ENCODE data around the gene SLC35F5.
A peak's percentile ranks its signal among the peaks of the same experiment; 100 is the strongest.
"Not testable (repeated sequence)": the region's sequence is repeated elsewhere in the genome, so short reads cannot be mapped to it uniquely, and the experiment has no call there.

The SLC35F5 gene

DNA sequence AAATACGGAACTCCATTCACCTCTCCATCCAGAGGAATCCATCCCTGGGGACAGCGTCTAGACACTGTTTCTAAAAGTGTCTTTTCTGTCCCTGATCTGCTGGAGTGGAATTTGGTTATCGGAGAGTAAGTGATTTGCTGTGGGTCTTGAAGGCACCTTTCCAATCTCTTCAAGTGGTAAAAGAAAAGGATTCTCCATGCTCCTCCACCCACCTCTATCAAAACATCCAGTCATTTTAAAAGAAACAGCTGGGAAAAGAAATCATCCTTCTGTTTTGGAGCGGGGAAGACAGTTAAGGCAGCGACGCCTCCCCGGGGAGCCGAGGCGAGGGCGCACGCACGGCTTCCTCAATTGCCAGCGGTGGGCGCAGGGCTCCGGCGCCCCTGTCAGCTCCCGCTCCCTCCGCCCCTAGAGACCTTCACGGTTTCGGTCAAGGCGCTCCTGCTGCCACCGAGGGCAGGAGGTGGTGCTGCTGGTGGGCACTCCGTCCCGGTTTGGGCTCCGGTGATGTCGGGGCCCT is 547 bp downstream of the SLC35F5 start:
- DNase-seq, result peak; percentile 64

DNA sequence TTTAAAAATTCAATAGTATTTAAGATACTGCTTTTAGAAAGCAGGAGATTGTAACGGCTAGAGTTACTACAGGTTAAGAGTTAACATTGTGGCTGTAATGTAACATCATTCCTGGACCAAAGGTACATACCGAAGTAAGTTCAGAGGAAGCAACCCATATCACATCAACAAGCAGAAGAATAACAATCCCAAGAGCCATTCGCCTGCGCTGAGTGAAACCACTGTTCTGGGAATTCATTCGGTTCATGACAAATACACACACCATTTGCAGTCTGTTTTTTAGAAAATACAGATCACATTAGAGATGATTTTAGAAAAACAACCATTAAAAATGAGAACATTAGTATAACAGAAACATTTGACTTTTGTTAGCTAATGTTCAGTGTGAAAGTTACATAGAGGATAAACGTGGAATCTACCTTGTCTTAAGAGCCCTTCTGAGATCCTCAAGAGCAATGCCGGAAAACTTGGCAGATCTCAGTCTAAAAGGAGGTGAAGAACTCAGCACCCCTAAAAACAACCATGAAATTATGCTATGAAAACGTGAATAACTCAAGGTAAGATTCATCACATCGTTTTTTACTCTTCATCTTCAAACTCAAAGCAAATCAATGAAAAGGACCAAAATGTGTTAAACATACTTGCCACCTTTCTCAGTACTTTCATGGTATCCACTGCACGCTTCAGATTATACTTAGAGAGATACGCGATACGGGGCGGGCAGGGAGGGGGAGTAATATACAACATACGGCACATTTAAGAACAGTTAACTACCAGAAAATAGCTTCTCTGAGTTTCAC is 1.2 kb downstream of the SLC35F5 start:
- peak; percentile 8 for DNase-seq

DNA sequence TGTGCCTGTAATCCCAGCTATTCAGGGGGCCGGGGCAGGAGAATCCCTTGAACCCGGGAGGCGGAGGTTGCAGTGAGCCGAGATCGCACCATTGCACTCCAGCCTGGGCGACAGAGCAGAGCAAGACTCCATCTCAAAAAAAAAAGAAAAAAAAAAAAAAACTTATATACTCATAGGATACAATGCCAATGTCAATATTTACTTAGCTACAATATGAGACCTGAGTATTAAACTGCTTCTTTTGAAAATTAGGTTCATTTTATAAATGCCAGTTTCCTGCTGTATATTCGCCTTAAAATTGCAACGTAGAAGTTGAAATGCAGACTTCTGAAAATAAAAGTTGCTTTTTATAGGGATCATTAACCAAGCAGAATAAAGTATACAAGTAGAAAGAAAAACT is 2.3 kb downstream of the SLC35F5 start:
- DNase-seq, result no peak

DNA sequence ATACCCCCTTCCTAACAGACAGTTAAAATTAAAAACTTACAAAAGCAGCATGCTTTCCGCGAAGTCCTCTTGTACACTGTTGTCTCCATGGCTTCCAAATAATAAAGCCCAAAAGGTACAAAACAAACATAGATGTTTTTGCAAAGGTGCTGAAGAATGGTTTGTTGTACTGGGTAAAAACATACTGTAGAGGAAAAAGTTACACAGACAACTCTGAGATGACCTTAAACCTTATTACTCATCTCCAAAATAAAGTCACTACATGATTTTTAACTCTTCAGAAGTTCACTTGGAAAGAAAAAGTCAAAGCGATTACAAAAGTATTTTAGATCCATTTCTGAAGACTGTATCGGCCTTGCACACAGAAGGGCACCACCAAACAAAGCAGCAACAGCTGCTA is 6.1 kb downstream of the SLC35F5 start:
- no peak for DNase-seq

DNA sequence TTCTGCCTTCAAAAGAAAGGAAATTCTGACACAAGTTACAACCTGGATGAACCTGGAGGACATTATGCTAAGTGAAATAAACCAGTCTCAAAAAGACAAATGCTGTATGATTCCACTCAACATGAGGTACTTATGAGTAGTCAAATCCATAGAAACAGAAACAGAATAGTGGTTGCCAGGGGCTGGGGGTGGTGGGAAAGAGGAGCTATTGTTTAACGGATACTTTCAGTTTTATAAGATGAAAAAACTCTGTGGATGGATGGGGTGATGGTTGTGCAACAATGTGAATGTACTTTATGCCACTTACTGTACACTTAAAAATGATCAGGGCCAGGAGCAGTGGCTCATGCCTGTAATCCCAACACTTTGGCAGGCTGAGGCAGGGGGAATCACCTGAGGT is 15.4 kb downstream of the SLC35F5 start:
- no peak for DNase-seq

DNA sequence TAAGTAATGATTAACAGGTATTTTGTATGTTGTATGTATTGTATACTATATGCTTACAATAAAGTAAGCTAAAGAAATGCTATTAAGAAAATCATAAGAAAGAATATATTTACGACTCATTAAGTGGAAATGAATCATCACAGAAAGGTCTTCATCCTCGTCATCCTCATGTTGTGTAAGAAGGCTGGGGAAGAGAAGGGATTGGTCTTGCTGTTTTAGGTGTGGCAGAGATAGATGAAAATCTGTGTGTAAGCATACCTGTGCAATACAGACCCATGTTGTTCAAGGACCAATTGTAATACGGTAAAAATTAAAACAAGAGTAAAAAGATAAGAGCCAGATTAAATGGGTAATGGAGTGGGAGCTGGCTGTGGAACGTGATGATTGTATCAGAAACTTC is 16.6 kb downstream of the SLC35F5 start:
- DNase-seq, result no peak

DNA sequence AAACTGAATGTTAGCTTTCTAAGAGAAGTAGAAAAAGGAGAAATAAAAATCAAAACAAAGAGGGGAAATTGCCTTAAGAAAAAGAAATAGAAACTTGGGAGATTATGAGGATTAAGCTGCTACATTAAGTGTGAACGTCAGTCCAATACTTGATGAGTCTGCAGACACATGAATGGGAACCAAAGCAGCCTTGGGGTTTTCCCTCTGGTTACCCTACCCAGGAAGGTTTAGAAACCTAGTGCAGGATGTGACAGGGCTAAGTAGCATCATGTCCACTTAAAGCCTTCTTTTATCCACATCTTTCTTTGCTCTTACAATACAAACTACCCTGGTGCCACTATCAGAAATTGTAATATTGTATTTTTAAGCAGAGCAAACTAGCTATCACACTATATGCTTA is 22.3 kb downstream of the SLC35F5 start:
- DNase-seq, result no peak

DNA sequence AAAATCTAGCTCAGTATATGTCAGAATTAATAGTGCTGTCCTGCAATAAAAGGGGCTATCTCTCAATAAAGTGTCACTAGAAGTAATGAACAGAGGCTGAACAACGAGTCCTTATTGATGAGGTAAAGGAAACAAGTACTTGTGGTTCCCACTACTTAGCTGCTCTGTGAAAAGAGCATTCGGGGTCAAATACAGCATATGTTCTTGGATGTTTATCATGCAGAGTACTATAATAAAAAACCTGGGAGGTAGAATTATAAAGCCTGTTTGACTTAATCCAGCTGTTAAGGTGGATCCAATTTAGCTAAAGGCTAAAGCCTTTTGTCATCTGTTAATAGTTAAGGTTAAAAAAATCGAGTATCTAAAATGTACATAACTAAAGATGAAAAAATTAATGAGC is 32.4 kb downstream of the SLC35F5 start:
- no peak for DNase-seq

DNA sequence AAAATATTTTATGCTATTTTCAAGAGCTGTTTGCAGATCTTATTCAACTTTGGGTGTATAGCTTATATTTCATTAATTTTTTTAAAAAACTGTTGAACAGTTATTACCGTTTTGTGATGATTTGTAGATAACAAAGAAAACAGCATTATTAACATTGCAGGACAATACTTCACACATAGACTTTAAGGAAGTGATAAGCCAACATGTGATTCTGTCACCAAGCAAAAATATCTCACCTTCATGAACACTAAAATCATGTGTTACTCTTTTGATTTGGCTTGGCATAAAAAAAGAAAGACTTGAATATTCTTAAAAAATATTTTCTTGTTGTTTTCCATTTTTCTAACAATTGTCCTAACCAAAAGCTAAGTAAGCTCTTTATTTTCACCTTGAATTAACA is 33.0 kb downstream of the SLC35F5 start:
- DNase-seq, result no peak

DNA sequence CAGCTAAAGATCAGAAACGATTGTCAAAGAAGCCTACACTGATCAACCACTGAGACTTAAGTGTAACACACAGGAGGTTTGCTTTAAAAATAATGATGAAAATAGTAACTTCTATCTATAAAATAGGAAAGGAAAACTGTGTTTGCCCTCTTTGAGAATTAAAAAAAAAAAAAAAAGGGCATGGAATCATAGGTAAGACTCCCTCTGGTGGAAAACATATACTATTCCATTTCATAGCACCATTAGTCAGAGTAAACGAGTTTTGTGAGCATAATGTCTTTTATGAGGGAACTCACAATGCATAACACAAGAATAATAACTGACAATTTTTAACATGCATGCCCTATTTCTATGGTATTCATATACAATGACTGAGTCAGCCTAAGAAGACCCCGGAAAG is 36.3 kb downstream of the SLC35F5 start:
- no peak for DNase-seq

DNA sequence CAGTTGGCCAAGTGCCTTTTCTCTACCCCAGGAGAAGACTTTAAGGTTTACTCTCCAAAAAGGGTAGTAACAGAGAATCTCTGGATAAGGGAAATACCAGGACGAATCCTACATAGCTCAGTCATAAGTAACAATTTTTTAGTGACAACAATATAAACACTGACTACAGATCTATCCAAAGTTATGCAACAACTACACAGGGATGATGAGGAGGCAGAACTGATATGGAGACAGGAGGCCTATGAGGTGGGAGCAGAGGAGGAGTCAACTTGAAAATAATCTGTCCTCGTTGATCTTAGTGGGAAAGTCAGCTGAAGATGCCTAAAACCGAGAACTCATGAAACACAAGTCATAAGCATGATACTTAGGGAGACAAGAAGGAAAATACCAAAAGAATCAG is 40.2 kb downstream of the SLC35F5 start:
- DNase-seq, result no peak

DNA sequence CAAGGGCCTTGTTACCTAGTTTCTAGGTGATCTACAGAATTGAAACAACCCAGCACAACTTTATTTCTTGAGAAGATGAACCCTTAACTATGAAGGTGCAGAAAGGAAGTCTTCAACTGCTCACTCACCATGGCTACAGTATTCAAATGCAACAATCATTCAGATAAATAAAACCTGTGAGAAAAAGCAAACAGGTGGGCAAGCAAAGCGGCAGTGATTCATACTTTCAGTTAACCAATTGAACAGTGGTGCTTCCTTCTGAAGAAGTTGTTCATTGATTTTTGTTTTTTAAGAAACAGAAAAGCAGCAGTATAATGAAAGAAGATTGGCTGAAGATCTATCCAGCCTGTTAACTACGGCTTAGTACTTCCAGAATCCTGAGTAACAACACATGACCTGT is 43.5 kb downstream of the SLC35F5 start:
- no peak for DNase-seq

DNA sequence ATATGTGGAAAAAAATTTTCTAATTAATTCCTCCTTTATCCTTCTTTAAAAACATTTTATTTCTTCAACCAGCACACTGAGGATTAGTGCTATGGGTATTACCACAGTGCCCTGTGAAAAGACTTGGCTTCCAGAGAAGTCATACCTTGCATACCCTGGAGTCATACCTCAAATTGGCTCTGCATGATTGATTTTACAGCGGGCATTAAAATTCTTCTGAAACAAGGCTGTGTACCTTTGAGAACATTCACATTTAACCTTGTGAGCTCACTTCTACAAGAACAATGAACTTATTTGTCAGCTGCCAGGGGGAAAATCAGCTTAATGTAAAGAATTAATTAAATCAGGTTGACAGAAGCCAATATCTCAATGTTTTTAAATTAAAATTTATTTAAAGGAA is 44.6 kb downstream of the SLC35F5 start:
- DNase-seq, result no peak

DNA sequence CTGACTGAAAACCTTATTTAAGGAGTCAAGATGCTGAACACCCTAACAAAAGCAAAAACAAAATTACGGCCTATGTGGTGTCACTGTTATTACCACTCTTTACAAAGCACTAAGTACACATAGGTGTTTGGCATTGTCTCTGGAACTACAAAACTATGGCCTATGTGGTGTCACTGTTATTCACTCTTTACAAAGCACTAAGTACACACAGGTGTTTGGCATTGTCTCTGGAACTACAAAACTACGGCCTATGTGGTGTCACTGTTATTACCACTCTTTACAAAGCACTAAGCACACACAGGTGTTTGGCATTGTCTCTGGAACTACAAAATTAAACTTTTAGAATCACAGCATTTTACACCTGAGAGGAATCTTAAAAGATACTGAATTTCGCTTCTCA is 47.4 kb downstream of the SLC35F5 start:
- no peak for DNase-seq

DNA sequence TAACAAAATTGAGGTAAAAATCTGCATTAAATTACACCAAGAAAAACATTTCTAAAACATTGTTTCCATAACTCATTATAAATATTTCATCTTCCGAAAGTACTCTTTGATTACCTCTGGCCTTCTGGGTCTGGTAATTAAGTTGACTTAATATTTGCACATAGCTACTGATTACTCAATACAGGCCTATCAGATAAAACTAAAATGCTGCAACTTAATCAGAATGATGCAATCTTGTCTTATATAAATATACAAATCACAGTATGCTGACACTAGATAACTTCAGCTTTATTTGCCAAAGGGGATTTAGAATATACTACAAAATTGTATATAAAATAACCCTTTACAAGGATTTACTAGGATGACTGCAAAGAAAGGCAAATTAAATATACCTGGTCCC is 49.3 kb downstream of the SLC35F5 start:
- no peak for DNase-seq

DNA sequence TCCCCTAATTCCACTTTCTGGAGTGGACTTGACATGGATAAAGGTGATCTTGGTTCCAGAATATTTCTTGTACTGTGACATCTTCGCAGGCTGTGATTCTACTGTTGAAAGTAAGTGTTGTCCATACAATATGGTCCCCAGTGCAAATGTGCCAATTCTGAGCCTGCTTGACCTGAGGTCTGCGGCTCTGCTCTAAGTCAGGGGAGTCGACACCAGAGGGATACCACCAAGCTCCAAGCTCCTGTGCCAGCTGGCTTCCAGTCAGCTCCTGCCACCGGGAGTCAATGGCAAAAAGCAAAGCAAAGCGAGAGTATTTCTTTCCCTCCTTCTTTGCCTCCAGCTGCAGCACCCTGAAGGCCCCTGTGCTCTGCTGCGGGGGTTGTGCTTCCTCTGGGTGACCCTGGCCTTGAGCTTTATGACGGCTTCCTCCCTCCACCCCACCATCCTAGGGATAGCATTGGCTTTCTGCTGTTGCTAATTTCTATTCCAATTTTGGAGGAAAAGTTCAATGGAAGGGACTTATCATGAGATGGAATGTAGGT is 50.4 kb downstream of the SLC35F5 start:
- DNase-seq, result no peak

DNA sequence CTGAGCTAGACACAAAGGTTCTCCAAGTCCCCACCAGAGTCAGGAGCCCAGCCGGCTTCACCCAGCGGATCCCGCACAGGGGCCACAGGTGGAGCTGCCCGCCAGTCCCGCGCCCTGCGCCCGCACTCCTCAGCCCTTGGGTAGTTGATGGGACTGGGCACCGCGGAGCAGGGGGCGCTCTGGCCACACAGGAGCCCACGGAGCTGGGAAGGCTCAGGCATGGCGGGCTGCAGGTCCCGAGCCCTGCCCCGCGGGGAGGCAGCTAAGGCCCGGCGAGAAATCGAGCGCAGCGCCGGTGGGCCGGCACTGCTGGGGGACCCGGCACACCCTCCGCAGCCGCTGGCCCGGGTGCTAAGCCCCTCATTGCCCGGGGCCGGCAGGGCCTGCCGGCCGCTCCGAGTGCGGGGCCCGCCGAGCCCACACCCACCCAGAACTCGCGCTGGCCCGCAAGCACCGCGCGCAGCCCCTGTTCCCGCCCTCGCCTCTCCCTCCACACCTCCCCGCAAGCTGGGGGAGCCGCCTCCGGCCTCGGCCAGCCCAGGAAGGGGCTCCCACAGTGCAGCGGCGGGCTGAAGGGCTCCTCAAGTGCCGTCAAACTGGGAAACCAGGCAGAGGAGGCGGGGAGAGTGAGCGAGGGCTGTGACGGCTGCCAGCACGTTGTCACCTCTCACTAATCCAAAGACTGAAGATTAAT is 52.0 kb downstream of the SLC35F5 start:
- not testable (repeated sequence) for DNase-seq

DNA sequence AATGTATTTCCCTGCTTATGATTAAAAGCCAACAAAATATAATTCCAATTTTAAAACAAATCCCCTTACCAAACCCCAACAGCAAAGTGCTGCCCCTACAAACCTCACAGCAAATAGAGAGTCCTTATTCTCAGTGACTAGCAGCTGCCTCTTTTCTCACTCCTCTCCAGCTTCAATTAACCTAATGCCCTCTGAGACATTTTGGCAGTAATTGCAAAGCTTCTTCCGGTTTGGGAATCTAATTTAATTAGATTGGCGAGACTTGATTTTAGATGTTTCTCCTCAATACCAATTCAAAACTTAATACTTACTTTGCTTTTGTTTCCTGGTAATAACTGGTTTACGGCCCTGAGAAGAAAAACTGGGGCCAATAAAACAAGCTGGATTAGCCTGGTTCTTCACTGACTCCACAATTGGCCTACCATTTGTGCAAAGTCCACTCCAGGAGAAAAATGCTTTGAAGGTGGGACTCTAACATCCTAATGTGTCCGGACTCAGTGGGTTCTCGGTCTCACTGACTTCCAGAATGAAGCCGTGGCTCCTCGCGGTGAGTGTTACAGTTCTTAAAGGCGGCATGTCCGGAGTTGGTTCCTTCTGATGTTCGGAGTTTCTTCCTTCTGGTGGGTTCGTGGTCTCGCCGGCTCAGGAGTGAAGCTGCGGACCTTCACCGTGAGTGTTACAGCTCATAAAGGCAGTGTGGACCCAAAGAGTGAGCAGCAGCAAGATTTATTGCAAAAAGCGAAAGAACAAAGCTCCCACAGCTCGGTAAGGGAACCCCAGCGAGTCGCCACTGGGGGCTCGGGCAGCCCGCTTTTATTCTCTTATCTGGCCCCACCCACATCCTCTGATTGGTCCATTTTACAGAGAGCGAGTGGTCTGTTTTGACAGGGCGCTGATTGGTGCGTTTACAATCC is 52.8 kb downstream of the SLC35F5 start:
- DNase-seq, result no peak

DNA sequence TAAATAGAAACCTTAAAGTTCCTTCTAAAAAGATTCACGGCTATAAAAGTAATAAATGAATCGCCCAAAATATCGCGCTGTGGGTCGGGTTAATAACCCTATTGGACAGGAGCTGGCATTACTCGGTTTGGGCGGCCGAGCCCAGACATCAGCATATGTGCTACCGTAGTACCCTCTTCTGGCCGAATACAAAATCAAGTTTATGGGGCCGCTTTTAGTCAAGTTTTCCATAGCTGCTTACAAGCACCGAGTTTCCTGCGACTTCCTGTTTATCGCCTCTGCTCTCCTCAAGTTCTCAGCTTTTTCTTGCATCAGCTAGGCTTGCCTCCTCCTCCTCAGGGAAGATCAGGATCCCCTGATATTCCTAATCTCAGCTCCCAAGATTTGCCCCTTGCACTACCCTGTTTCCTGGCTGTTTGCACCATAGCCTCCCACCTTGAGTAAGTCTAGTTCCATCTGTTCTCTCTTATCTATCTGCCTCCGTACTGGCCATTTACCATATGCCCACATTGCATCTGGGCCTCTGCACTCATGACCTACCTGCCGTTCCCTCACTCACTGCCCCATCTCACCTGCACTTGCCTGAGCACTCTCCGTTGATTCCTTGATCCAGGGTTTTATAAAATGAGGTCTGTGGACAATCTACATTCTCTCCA is 56.1 kb downstream of the SLC35F5 start:
- DNase-seq, result peak; percentile 67

DNA sequence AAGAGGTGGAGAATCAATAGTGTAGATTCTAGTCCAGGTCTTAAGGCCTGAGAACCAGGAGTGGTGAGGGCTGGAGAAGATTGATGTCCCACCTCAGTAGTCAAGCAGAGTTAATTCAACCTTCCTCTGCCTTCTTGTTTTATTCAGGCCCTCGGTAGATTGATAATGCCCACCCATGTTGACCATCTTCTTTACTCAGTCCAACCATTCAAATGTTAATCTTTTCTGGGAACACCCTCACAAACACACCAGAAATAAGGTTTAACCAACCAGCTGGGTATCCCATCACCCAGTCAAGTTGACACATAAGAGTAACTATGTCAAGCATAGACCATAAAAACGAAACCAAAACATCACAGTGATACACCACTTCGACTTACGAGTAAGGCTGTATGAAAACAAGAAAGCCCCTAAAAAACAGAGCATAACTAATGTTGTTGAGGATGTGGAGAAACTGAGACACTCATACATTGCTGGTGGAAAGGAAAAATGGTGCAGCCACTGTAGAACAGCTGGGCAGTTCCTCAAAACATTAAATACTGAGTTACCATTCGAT is 57.5 kb downstream of the SLC35F5 start:
- DNase-seq, result no peak

DNA sequence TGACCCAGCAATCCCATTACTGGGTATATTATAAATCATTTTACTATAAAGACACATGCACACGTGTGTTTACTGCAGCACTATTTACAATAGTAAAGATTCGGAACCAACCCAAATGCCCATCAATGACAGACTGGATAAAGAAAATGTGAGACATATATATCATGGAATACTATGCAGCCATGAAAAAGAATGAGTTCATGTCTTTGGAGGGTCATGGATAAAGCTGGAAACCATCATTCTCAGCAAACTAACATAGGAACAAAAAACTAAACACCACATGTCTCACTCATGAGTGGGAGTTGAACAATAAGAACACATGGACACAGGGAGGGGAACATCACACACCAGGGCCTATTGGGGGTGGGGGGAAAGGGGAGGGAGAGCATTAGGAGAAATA is 58.2 kb downstream of the SLC35F5 start:
- DNase-seq, result not testable (repeated sequence)

DNA sequence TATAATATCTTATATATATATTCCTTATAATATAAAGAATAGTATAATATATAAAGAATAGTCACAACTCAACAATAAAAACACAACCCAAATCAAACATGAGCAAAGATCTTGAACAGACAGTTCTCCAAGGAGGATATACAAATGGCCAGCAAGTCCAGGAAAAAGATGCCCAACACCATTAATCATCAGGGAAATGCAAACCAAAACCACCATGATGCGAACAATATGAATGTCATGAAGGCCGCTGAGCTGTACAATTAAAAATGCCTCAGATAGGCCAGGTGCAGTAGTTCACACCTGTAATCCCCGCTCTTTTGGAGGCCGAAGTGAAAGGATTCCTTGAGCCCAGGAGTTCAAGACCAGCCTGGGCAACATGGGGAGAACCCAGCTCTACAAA is 58.9 kb downstream of the SLC35F5 start:
- DNase-seq, result no peak
